ENCODE measurements around the gene RIN2.

- TF ChIP-seq CTCF (IDR thresholded peaks at IDR 0.05; ENCODE audit: low read depth, low read length, missing input control) (no peak), NR2F2 (IDR thresholded peaks at IDR 0.05) (no peak), REST (IDR thresholded peaks at IDR 0.05) (no peak), TAF1 (conservative IDR thresholded peaks at IDR 0.05) (no peak), RAD21 (IDR thresholded peaks at IDR 0.05) (no peak)
These were observed 19.9 kb downstream of the RIN2 start for GRCh38 chr20:19777981-19778380.

Data from liver (tissue), 3 donors.